AG09309 (cell line): ENCODE measurements around the gene ATP1B3.

Source experiments
- DNase-seq: peaks from one replicate; pipeline ENCODE4 v3.0.0-alpha.2; 2010; ENCODE audit warnings: low read depth
- H3K4me3 ChIP-seq: 2 replicates; pipeline ENCODE4 v1.5.1; 2011; ENCODE audit warnings: mild to moderate bottlenecking, low read depth, low read length, moderate library complexity; ENCODE audit not compliant: control insufficient read depth
- TF ChIP-seq, protein P1 (sequence below): IDR thresholded peaks from 2 replicates; pipeline ENCODE4 v1.5.1; 2011; ENCODE audit warnings: mild to moderate bottlenecking, low read depth, low read length, inconsistent platforms; ENCODE audit not compliant: insufficient read depth, control insufficient read depth; ENCODE audit errors: missing control alignments

Gene ATP1B3

DNA sequence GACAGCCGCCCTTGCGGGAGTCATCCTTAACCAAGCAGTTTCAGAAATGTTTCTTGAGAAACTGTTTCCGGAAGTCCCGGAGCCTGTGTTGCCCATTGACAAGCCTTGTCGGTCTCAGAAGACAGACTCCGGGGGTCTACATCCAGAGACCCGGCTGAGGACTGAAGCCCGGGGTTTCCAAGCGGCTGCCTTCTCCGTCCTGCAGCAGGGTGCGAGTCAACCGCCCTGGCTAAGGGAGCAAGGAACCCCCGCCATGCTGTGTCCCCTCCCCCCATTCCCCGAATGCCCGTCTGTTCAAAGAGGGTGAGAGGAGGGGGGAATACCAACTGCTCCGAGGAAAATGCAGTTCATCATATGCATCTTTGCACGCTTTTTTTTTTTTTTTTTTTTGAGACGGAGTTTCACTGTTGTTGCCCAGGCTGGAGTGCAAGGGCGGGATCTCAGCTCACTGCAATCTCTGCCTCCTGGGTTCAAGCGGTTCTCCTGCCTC is 61.6 kb downstream of the ATP1B3 start:
- TF ChIP-seq, protein P1, sequence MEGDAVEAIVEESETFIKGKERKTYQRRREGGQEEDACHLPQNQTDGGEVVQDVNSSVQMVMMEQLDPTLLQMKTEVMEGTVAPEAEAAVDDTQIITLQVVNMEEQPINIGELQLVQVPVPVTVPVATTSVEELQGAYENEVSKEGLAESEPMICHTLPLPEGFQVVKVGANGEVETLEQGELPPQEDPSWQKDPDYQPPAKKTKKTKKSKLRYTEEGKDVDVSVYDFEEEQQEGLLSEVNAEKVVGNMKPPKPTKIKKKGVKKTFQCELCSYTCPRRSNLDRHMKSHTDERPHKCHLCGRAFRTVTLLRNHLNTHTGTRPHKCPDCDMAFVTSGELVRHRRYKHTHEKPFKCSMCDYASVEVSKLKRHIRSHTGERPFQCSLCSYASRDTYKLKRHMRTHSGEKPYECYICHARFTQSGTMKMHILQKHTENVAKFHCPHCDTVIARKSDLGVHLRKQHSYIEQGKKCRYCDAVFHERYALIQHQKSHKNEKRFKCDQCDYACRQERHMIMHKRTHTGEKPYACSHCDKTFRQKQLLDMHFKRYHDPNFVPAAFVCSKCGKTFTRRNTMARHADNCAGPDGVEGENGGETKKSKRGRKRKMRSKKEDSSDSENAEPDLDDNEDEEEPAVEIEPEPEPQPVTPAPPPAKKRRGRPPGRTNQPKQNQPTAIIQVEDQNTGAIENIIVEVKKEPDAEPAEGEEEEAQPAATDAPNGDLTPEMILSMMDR, result no peak
- DNase-seq, result no peak
- no peak overlapping the region for H3K4me3 ChIP-seq

- H3K4me3 ChIP-seq, result no peak overlapping the region
- TF ChIP-seq, protein P1, result no peak
- no peak for DNase-seq
These were observed 63.3 kb downstream of the ATP1B3 start for GRCh38 chr3:141939759-141940158.

DNA sequence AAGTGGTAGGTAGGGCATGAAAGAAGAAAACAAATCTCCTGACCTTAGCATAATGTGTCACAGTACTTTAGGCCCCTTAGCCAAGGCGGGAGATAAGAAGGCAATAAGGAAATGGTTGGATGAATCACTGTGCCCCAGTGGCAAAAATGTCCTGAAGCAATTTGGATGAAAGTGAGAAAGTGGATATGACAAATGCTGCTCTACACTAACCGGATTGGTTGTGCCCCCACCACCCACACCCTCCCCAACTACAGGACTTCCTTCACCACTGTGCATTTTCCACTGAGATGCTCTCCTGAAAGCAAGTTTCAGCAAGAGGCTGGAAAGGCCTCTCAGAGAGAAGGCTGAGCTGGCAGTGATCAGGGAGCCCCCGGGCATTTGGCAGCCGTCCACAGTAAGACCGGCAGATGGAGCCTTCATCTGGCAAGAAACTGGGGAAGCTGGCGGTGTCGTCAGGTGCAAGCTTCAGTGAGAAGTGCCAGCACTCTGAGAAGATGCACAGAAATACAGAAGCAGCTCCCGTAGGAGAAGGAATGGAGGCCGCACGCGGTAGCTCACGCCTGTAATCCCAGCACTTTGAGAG is 63.8 kb downstream of the ATP1B3 start:
- peak; percentile 54 for DNase-seq
- no peak overlapping the region for H3K4me3 ChIP-seq
- TF ChIP-seq, protein P1, result no peak

DNA sequence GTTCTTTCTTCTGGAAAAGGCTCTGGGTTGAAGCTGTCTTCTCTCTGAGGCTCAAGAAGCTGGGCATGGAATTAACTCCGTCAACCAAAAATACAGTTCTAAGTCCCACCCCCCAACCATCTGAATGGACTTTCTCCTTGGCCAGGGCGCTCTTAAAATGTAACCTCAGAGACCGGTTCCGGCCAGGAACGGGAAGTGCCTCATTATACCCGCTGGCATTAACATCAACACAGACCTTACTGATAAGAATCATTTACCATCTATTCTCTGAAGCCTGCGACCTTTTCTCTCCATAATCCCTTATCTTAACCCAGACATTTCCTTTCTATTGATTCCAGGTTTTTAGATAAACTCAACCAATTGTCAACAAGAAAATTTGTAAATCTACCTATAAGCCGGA is 64.7 kb downstream of the ATP1B3 start:
- no peak overlapping the region for H3K4me3 ChIP-seq
- no peak for DNase-seq
- TF ChIP-seq, protein P1, result no peak

GRCh38 chr3:141942006-141942405 is 65.6 kb downstream of the ATP1B3 start:
- TF ChIP-seq, protein P1, result no peak
- no peak for DNase-seq
- H3K4me3 ChIP-seq, result no peak overlapping the region

DNA sequence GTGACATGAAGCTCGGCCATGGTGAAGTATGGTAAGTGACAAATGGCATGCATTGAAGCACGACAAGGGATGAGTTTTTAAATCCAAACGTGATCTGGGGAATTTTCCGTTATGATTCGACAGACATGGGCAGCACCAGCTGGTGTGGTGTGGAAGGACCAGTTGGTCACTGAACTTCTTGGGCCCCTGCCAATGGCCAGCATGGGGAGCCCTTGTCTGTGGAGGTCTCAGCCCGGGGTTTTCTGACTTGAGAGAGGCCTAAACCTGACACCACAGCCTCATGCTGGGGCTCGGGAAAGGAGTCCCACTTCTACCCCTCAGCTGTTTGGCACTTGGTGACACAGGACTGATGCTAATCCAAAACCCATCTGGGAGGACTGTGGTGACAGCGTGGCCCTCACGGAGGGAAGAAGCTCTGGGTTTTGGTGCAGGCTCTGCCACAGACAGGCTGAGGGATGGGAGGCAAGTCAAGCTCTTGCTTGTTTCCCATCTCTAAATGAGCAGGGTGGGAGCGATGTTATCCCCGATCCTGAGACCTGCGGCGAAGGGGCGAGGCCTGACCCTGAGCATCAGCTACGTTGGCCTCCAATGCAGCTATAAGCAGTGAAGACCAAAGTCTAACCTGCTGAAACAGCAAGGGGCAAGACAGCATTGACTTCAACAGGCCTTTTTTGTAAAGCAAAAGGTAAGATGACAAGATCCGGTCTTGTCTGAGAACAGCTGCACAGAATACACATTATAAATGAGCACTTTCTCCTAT is 69.5 kb downstream of the ATP1B3 start:
- TF ChIP-seq, protein P1, result no peak
- DNase-seq, result no peak
- no peak overlapping the region for H3K4me3 ChIP-seq
